NCI-H748 (cell line): ENCODE results near the gene BCL2L1.

Source experiments
- DNase-seq: peaks from one replicate; lab custom pipeline; 2025; ENCODE audit not compliant: unreplicated experiment; lab: John Stamatoyannopoulos, UW

BCL2L1 gene

GRCh38 chr20:31710423-31711108, 12.1 kb downstream of the BCL2L1 start:
- DNase-seq, result no peak

GRCh38 chr20:31709939-31710338, 12.7 kb downstream of the BCL2L1 start:
- peak; percentile 60 for DNase-seq

DNA sequence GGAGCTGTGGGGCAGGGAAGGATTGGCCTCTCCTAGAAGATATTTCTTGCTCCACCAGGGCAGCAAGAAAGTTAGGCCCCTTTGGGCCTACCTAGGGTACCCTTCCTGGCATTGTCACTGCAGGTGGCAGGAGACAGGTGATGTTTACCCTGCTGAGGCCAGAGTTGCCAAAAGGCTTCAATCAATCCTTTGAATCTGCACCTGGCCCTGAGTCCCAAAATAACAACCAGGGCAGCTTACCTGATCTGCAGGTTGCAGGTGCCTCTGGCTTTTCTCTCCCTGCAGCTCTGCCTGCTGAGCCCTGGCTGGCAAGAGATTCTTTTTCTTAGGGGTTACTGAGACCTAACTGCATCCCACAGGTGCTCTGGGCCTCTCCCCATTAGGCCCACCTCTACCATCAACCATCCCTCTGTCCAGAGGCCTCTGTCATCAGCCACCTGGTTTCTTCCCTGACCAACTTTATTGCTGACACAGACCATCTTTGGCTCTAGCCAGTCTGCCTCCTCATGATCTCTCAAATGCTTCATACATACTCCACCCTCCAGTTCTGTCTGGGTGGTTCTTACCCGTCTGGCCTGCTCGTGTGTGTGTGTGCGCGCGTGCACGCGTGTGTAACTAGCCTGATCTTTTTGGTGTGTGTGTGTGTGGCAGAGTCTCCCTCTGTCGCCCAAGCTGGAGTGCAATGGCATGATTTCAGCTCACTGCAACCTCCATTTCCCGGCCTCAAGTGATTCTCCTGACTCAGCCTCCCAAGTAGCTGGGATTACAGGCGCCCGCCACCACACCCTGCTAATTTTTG, 13.7 kb downstream of the BCL2L1 start:
- DNase-seq, result peak; percentile 97

- peak; percentile 96 for DNase-seq
These were observed 14.5 kb downstream of the BCL2L1 start for GRCh38 chr20:31707994-31708735.

DNA sequence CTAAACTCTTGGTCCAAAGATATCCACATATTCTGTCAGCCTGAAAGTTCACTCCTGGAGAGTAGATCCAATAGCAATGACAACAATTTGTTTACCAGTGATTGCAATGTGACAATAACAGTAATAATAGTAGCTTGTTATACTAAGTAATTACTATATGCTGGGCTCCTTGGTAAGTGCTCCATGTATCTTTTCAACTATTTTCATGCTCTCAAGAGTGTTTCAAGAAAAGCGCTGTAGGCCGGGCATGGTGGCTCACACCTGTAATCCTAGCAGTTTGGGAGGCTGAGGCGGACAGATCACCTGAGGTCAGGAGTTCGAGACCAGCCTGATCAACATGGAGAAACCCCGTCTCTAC, 15.4 kb downstream of the BCL2L1 start:
- no peak for DNase-seq

DNA sequence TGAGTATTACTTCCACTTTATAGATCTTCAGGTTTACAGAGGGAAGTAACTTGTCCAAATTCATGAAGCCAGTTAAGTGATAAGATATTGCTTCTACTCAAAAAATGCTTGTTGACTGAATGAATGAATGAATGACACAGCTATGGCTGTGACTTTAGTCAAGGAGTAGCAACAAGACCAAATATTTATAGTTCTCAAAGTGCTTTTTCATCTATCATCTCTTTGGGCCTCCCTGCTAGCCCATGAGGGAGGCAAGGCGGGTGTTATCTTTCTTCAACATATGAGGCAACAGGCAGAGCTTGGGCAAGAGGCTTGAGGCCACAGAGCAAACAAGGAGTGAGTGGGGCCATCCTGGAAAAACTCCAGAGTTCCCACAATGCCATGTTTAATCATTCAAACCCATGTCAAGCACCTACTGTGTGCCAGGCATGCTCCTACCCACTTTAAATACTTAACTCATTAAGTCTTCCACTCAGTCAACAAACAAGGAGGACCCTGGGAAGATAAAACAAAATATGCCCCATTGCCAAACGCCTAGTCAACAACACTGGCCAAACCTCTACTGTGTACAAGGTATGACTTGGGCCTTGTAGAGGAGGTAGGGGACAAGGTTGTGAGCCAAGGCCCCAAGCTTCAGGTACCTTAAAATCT, 15.9 kb downstream of the BCL2L1 start:
- no peak for DNase-seq

DNA sequence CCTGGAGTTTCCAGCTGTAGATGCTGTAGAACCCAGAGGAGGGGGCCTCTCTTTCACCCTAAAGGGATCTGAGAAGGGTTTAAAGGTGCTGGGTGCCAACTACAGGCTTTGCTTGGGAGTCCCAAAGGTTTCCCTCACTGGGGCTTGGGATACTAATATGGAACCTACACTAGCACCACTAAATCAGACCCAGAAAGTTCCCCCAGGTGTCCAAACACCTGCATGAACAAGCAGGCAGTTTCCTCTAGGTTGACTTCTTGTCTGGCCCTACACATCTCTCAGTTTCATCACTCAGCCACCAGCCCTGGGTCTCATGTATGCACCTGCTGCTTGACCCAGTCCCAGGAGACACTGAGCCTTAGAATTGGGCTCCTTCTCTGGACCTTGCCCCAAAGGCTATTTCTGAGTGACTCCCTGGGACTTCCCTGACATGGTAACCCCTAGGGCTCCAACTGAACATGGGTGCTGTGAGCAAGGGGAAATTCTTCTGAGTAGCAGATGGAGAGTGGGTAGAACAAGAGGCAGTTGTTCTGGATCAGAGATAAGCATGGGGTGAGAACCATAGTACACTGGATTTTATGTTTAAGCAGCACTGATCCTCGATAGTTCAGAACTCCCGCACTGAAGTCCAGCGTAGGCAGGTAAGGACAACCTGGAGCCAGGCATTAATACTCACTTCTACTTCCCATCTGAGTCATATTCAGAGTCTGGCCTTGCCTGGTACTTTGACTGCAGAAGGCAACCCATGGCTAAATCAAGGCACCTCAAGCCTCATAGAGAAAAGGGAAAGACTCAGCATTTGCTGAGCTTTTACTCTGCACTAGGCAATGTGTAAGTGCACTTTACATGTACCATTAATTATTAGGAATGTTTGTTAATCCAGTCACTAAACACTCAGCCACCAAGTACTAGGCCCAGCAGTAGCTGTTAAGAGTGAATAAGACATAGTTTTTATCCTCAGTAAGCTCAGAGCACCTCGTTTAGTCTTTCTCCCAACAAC, 16.8 kb downstream of the BCL2L1 start:
- DNase-seq, result no peak

DNA sequence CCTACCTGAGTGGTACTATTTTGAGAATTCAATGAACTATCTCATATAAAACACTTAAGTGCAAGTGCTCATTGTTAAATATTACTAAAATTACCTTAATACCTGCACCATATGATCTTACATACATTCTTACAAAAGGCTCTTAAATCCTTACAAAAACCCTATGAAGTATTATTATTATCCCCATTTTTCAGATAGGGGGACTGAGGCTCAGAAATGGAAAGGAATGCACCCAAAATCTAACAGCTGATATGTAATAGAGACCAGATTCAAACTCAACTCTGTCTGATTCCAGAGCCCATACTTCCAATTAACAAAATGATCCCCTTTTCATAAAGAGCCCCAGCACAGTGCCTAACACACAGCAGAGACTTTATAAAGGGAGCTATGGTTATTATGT, 17.5 kb downstream of the BCL2L1 start:
- DNase-seq, result no peak

- no peak for DNase-seq
These were observed 18.2 kb downstream of the BCL2L1 start for GRCh38 chr20:31704225-31705119.

GRCh38 chr20:31701591-31701990, 21.1 kb downstream of the BCL2L1 start:
- peak; percentile 16 for DNase-seq

DNA sequence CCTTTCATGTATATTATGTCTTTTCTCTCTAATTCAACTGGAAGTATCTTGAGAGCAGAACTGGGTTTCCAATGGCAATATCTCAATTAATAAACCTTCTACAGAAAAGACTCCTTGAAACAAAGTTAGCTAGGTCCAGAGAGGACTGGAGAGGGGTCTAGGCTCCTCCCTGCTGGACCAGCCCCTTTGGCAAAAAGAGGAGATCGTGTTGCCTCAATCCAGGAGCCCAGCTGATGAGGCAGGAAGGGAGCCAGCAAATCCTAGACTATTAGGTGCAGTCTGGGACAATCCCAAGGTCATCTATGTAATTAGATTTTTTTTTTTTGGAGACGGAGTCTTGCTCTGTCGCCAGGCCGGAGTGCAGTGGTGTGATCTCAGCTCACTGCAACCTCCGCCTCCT, 21.9 kb downstream of the BCL2L1 start:
- no peak for DNase-seq

- no peak for DNase-seq
These were observed 22.6 kb downstream of the BCL2L1 start for GRCh38 chr20:31699801-31700728.

GRCh38 chr20:31698803-31699718, 23.6 kb downstream of the BCL2L1 start:
- DNase-seq, result peak; percentile 52

DNA sequence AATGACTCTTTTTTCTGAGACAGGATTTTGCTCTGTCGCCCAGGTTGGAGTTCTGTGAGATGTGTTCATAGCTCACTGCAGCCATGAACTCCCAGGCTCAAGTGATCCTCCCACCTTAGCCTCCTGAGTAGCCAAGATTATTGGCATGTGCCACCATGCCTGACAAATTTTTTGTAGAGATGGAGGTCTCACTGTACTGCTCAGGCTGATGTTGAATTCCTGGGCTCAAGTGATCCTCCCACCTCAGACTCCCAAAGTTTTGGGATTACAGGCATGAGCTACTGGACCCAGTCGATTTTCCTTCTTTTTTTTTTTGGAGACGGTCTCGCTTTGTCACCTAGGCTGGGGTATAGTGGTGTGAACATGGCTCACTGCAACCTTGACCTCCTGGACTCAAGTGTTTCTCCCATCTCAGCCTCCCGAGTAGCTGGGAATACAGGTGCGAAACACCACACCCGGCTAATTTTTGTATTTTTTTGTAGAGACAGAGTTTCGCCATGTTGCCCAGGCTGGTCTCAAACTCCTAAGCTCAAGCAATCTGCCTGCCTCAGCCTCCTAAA, 24.3 kb downstream of the BCL2L1 start:
- no peak for DNase-seq

DNA sequence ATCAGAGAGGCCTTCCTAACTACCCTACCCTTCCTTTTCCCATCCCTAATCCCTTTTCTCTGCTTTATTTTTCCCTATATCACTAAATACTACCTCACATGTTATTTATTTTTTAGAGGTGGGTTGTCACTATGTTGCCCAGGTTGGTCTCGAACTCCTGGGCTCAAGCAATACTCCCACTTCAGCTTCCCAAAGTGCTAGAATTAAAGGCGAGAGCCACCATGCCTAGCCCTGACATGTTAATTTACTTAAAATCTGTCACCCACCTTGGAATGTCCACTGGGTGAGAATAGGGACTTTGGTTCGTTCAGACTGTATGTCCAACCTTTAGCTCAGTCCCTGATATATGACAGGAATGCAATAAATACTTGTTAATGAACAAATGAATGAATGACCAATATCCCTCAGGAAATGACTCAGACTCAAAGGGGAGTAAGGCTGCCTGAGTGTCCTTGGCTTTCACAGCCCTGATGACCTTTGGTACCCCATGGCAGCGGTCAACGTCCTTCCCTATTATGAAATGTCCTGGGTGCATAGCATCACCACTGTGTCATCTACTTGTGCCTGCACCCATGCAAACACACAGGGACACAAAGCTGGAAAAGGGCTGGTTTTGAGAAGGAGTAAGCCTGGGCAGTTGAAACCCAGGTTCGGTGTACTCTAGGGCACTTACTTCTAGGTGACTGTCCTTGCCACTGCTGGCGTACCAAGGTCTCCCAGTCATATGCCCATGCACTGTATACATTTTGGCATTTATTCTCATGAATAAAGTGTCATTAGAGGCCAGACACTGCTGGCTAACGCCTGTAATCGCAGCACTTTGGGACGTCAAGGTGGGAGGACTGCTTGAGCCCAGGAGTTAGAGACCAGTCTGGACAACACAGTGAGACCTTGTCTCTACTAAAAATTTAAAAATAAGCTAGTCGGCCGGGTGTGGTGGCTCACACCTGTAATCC, 26.5 kb downstream of the BCL2L1 start:
- DNase-seq, result no peak
